ENCODE data around the gene SALL3. TPM values are rescaled to one million over a fixed set of nuclear protein-coding genes. Genes with fewer than 3 reads are reported as not detected.
A peak's percentile ranks its signal among the peaks of the same experiment; 100 is the strongest.

SALL3 gene
- total RNA-seq, 2 experiments from 2014 or later = not detected

DNA sequence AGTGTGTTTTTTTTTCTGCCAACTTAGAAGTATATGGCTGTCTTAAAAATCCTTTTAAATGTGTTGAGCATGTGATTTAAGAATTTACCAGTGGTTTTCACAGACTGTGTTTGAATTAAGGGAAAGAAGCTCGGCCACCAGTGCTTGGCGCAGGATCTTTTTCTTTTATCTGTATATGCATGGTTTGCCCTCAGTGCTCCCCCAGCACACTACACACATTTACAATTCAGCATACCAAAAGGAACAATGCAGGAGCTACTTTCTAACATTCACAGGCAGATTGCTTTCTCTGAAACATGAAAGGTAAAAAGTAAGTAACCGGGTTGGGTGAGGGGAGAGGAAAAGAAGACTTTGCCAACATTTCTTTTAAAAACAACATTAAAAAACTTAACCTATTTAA lies 3.9 kb downstream of the SALL3 start:
- Mint-ChIP-seq H3K4me1 (peaks cover 7% of the 10 kb centered on the region), H3K4me3 (no peak overlapping the region), H3K36me3 (ENCODE audit: low read depth) (peaks cover 3% of the 10 kb centered on the region), H3K27me3 (peaks cover 51% of the 10 kb centered on the region), H3K9me3 (ENCODE audit: low read depth) (peaks cover 3% of the 10 kb centered on the region), H3K27ac (no peak overlapping the region)
- intact Hi-C loops (cut with DNase I, micrococcal nuclease) = loop anchor here in 1 of 2 experiments (2.0 to 10.0 kb wide), 2 partner anchors 263 to 1219 kb away; no protein-coding TSS in a partner anchor
- CTCF ChIA-PET = interaction anchor here (0.5 kb wide), 1 partner anchor 129 kb away, joined by 3 read pairs; no protein-coding TSS in a partner anchor
- DNase-seq (no peak), ATAC-seq (no peak)
- POLR2A ChIA-PET = no interaction called here

DNA sequence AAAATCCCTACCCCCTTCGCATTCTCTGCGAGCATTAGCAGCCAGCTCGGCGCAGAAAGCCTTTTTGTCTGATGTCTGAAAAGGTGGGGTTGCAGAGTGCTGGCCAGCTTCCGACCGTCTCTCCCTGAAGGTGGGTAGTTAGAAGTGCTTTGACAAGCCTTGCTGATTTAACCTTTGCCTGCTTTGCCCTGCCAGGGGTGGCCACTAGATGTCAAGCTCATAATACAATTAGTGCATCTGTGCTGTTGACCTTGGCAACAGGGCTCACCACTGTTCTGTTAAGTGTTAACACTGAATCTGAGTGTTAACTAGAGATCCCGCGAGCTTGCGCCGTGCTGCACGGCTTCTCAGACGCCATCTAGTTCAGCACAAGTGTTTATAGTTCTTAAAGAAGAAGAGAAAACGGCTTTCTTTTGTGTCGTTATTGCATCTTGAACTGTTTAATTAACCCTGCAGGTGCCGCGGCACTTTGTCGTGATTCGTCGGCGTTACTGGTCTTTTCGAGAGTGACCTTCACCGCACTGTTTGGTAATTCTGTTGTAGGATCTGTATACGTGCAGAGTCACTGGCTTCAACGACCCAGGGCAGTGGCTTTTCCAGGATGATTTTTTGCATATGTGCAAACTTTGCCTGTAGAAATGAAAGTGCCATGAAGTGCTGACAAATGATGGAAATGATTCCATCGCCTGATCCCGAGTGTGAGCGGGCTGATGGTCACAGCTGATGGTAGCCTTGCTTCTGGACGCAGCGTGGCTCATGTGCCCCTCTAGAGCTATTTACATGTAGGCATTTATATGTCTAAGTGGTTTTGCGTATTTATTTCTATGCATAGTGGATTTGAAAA lies 5.5 kb downstream of the SALL3 start:
- H3K27ac Mint-ChIP-seq = no peak overlapping the region
- peak; percentile 63 for ATAC-seq
- peaks cover 3% of the 10 kb centered on the region for H3K9me3 Mint-ChIP-seq (ENCODE audit: low read depth)
- peaks cover 3% of the 10 kb centered on the region for H3K36me3 Mint-ChIP-seq (ENCODE audit: low read depth)
- no peak overlapping the region for H3K4me3 Mint-ChIP-seq
- intact Hi-C loops (cut with DNase I, micrococcal nuclease) = loop anchor here (1.0 to 10.0 kb wide), 3 partner anchors 108 to 1220 kb away; no protein-coding TSS in a partner anchor
- peaks cover 5% of the 10 kb centered on the region for H3K4me1 Mint-ChIP-seq
- H3K27me3 Mint-ChIP-seq = peaks cover 54% of the 10 kb centered on the region
- ChIA-PET POLR2A (interaction anchor here (0.6 kb wide), 1 partner anchor 203 kb away, joined by 4 read pairs; no protein-coding TSS in a partner anchor), CTCF (interaction anchor here (0.6 to 1.7 kb wide), 4 partner anchors 10 to 683 kb away, joined by 3 to 5 read pairs (median 4); no protein-coding TSS in a partner anchor)
- peak; percentile 52 for DNase-seq

DNA sequence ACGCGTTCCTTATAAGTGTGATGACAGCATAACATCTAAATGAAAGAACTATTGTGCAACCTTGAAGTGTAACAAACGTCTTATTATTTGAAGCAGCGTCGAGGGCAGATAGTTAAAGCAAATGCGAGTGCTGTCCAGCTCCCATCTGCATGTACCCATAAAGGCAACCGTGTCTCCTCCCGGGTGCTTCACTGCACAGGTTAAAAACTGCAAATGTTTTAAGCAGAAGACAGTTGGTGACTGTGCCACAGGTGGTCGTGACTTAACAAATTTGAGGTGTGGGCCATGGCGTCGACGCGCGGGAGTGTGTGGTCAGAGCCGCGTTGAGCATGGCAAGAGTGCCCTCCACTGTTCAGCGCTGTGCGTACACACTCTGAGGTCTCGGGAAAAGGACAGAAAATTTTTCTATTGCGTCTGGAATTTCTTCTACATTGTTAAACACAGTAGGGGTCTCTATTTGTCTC lies 6.4 kb downstream of the SALL3 start:
- Mint-ChIP-seq H3K4me1 (peaks cover 5% of the 10 kb centered on the region), H3K4me3 (no peak overlapping the region), H3K27ac (no peak overlapping the region), H3K9me3 (ENCODE audit: low read depth) (peaks cover 3% of the 10 kb centered on the region), H3K36me3 (ENCODE audit: low read depth) (peaks cover 3% of the 10 kb centered on the region), H3K27me3 (peaks cover 58% of the 10 kb centered on the region)
- CTCF ChIA-PET = interaction anchor here (0.6 to 2.2 kb wide), 5 partner anchors 11 to 975 kb away, joined by 3 to 8 read pairs (median 4); no protein-coding TSS in a partner anchor
- POLR2A ChIA-PET = no interaction called here
- DNase-seq (peak; percentile 56), ATAC-seq (peak; percentile 36)
- intact Hi-C loops (cut with DNase I, micrococcal nuclease) = loop anchor here (1.0 to 10.0 kb wide), 5 partner anchors 109 to 1221 kb away; no protein-coding TSS in a partner anchor

DNA sequence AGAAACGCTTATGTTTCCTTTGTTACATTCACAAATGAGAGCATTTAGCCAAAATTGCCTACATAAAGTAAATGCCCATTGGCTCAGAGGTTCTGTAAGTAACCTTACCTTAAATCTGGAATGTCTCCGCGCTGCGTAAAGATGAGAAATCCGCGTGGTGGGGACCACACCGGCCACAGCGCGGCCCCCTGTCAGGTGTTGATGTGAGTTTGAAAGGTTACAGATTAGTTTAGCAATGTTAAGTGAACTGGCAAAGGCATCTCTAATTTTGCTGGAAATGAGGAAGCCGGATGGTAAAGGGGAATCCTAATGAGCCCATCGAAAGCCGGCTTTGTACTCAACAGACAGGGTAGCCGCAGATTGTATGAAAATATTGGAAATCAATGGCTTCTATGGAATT lies 11.8 kb downstream of the SALL3 start:
- Mint-ChIP-seq H3K4me1 (no peaks in the 10 kb centered on the region), H3K36me3 (ENCODE audit: low read depth) (no peaks in the 10 kb centered on the region), H3K27me3 (peaks cover 28% of the 10 kb centered on the region), H3K27ac (no peak overlapping the region), H3K4me3 (no peak overlapping the region), H3K9me3 (ENCODE audit: low read depth) (no peaks in the 10 kb centered on the region)
- CTCF ChIA-PET = no interaction called here
- intact Hi-C loops (cut with DNase I, micrococcal nuclease) = no loop called here
- POLR2A ChIA-PET = no interaction called here
- no peak for DNase-seq
- ATAC-seq = no peak

DNA sequence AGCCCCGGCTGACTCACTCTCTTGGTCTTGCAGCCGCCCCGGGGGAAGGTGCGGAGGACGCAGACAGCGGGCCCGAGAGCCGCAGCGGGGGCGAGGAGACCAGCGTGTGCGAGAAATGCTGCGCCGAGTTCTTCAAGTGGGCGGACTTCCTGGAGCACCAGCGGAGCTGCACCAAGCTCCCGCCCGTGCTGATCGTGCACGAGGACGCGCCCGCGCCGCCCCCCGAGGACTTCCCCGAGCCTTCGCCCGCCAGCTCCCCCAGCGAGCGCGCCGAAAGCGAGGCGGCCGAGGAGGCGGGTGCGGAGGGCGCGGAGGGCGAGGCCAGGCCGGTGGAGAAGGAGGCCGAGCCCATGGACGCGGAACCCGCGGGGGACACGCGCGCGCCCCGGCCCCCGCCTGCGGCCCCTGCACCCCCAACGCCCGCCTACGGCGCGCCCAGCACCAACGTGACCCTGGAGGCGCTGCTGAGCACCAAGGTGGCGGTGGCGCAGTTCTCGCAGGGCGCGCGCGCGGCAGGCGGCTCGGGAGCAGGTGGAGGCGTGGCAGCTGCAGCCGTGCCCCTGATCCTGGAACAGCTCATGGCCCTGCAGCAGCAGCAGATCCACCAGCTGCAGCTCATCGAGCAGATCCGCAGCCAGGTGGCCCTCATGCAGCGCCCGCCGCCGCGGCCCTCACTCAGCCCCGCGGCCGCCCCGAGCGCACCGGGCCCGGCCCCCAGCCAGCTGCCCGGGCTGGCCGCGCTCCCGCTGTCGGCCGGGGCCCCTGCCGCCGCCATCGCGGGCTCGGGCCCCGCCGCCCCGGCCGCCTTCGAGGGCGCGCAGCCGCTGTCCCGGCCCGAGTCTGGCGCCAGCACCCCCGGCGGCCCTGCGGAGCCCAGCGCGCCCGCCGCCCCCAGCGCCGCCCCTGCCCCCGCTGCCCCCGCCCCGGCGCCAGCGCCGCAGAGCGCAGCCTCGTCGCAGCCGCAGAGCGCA lies 12.7 kb downstream of the SALL3 start:
- POLR2A ChIA-PET = no interaction called here
- CTCF ChIA-PET = no interaction called here
- intact Hi-C loops (cut with DNase I, micrococcal nuclease) = no loop called here
- Mint-ChIP-seq H3K36me3 (ENCODE audit: low read depth) (no peaks in the 10 kb centered on the region), H3K9me3 (ENCODE audit: low read depth) (no peaks in the 10 kb centered on the region), H3K4me1 (no peaks in the 10 kb centered on the region), H3K27me3 (peaks cover 24% of the 10 kb centered on the region), H3K4me3 (no peak overlapping the region), H3K27ac (no peak overlapping the region)
- peak; percentile 36 for ATAC-seq
- DNase-seq = peak; percentile 38

DNA sequence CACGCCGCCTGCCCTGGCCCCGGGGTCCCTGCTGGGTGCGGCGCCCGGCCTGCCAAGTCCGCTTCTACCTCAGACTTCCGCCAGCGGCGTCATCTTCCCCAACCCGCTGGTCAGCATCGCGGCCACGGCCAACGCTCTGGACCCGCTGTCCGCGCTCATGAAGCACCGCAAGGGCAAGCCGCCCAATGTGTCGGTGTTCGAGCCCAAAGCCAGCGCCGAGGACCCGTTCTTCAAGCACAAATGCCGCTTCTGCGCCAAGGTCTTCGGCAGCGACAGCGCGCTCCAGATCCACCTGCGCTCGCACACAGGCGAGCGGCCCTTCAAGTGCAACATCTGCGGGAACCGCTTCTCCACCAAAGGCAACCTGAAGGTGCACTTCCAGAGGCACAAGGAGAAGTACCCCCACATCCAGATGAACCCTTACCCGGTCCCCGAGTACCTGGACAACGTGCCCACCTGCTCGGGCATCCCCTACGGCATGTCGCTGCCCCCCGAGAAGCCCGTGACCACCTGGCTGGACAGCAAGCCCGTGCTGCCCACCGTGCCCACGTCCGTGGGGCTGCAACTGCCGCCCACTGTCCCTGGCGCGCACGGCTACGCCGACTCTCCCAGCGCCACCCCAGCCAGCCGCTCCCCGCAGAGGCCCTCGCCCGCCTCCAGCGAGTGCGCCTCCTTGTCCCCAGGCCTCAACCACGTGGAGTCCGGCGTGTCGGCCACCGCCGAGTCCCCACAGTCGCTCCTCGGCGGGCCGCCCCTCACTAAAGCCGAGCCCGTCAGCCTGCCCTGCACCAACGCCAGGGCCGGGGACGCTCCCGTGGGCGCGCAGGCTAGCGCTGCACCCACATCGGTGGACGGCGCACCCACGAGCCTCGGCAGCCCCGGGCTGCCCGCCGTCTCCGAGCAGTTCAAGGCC lies 13.7 kb downstream of the SALL3 start:
- H3K9me3 Mint-ChIP-seq (ENCODE audit: low read depth) = no peaks in the 10 kb centered on the region
- ChIA-PET POLR2A (no interaction called here), CTCF (no interaction called here)
- H3K4me1 Mint-ChIP-seq = no peaks in the 10 kb centered on the region
- no peak overlapping the region for H3K4me3 Mint-ChIP-seq
- no peaks in the 10 kb centered on the region for H3K36me3 Mint-ChIP-seq (ENCODE audit: low read depth)
- intact Hi-C loops (cut with DNase I, micrococcal nuclease) = no loop called here
- no peak for ATAC-seq
- DNase-seq = no peak
- no peak overlapping the region for H3K27ac Mint-ChIP-seq
- H3K27me3 Mint-ChIP-seq = peaks cover 17% of the 10 kb centered on the region

DNA sequence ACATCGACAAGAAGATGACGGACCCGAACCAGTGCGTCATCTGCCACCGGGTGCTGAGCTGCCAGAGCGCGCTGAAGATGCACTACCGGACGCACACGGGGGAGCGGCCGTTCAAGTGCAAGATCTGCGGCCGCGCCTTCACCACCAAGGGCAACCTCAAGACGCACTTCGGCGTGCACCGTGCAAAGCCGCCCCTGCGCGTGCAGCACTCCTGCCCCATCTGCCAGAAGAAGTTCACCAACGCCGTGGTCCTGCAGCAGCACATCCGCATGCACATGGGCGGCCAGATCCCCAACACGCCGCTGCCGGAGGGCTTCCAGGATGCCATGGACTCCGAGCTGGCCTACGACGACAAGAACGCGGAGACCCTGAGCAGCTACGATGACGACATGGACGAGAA lies 14.4 kb downstream of the SALL3 start:
- Mint-ChIP-seq H3K27me3 (peaks cover 13% of the 10 kb centered on the region), H3K27ac (no peak overlapping the region), H3K4me3 (no peak overlapping the region), H3K36me3 (ENCODE audit: low read depth) (no peaks in the 10 kb centered on the region), H3K4me1 (no peaks in the 10 kb centered on the region), H3K9me3 (ENCODE audit: low read depth) (no peaks in the 10 kb centered on the region)
- ChIA-PET POLR2A (no interaction called here), CTCF (interaction anchor here (0.5 kb wide), 1 partner anchor 119 kb away, joined by 3 read pairs; no protein-coding TSS in a partner anchor)
- no peak for ATAC-seq
- DNase-seq = no peak
- intact Hi-C loops (cut with DNase I, micrococcal nuclease) = no loop called here

DNA sequence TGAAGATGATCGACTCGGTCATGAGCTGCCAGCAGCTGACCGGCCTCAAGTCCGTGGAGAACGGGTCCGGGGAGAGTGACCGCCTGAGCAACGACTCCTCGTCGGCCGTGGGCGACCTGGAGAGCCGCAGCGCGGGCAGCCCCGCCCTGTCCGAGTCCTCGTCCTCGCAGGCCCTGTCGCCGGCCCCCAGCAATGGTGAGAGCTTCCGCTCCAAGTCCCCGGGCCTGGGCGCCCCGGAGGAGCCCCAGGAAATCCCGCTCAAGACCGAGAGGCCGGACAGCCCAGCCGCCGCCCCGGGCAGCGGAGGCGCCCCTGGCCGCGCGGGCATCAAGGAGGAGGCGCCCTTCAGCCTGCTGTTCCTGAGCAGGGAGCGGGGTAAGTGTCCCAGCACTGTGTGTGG lies 14.9 kb downstream of the SALL3 start:
- Mint-ChIP-seq H3K27me3 (peaks cover 13% of the 10 kb centered on the region), H3K4me3 (no peak overlapping the region), H3K4me1 (no peaks in the 10 kb centered on the region), H3K27ac (no peak overlapping the region), H3K36me3 (ENCODE audit: low read depth) (no peaks in the 10 kb centered on the region), H3K9me3 (ENCODE audit: low read depth) (no peaks in the 10 kb centered on the region)
- ChIA-PET CTCF (interaction anchor here (0.5 kb wide), 1 partner anchor 120 kb away, joined by 3 read pairs; no protein-coding TSS in a partner anchor), POLR2A (no interaction called here)
- DNase-seq = no peak
- intact Hi-C loops (cut with DNase I, micrococcal nuclease) = no loop called here
- ATAC-seq = no peak

DNA sequence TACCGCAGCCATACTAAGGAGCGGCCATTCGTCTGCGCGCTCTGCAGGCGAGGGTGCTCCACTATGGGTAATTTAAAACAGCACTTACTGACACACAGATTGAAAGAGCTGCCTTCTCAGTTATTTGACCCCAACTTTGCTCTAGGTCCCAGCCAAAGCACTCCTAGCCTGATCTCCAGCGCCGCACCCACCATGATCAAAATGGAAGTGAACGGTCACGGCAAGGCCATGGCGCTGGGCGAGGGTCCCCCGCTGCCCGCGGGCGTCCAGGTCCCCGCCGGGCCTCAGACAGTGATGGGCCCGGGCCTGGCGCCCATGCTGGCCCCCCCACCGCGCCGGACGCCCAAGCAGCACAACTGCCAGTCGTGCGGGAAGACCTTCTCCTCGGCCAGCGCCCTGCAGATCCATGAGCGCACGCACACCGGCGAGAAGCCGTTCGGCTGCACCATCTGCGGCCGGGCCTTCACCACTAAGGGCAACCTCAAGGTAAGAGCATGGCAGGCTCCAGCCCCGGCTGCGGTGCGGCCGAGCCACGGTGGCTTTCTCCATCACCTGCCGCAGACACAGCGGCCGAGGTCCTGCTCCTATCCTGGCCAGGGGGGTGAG lies 15.5 kb downstream of the SALL3 start:
- no peak for ATAC-seq
- intact Hi-C loops (cut with DNase I, micrococcal nuclease) = no loop called here
- POLR2A ChIA-PET = no interaction called here
- Mint-ChIP-seq H3K27me3 (peaks cover 11% of the 10 kb centered on the region), H3K4me3 (no peak overlapping the region), H3K9me3 (ENCODE audit: low read depth) (no peaks in the 10 kb centered on the region), H3K36me3 (ENCODE audit: low read depth) (no peaks in the 10 kb centered on the region), H3K4me1 (no peaks in the 10 kb centered on the region), H3K27ac (no peak overlapping the region)
- CTCF ChIA-PET = no interaction called here
- DNase-seq = no peak

DNA sequence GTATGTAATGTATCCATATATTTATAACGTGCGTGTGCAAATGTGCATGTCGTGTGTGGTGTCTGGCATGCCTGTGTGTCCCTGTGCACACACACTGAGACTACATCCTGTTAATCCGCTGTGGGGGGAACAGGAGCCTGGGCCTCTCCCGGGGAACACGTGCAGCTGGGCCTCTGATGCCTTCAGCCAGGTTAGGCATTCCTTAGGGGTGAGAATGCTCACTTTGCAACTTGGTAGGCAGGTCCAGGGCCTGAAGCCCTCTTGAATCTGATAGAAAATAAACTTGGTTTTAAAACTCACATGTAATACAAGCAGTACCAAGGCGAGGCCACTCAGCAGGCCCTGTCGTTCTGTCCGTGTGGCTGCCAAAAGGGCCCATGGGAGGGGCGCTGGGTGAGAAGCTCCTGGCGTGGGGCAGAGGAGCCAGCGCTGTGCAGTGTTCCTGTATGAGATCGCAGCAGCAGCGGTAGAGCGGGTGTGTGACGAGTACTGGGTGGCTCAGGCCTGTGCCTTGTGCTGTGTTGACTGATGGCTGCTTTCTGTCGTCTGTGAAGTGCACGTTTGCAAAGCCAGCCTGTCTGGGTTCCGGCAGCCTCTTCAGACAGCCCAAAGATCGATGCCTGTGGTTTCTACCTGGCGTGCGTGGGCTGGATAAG lies 16.2 kb downstream of the SALL3 start:
- no peak for DNase-seq
- ATAC-seq = no peak
- peaks cover 6% of the 10 kb centered on the region for H3K27me3 Mint-ChIP-seq
- no peaks in the 10 kb centered on the region for H3K9me3 Mint-ChIP-seq (ENCODE audit: low read depth)
- no peak overlapping the region for H3K27ac Mint-ChIP-seq
- no peaks in the 10 kb centered on the region for H3K36me3 Mint-ChIP-seq (ENCODE audit: low read depth)
- H3K4me3 Mint-ChIP-seq = no peak overlapping the region
- H3K4me1 Mint-ChIP-seq = no peaks in the 10 kb centered on the region
- POLR2A ChIA-PET = no interaction called here
- CTCF ChIA-PET = no interaction called here
- intact Hi-C loops (cut with DNase I, micrococcal nuclease) = no loop called here

All from activated CD4-positive, alpha-beta T cell treated with anti-CD3 and anti-CD28 coated beads for 36 hours (primary cell).